GM18858 (cell line): Measurements from ENCODE around the gene CARD6.
"Not testable (repeated sequence)": the region's sequence is repeated elsewhere in the genome, so short reads cannot be mapped to it uniquely, and the experiment has no call there.

Experiments used
- ATAC-seq: cut with Tn5 transposase; IDR thresholded peaks from one replicate; pipeline ENCODE4 v1.9.1; 2021; ENCODE audit not compliant: unreplicated experiment

The CARD6 gene

GRCh38 chr5:40841068-40841805 is at the start of gene CARD6:
Gene CARD6, plus strand, starts transcription at chr5:40841367. Its CDS starts 16 bp downstream, at chr5:40841383.
- peak; percentile 37 for ATAC-seq

DNA sequence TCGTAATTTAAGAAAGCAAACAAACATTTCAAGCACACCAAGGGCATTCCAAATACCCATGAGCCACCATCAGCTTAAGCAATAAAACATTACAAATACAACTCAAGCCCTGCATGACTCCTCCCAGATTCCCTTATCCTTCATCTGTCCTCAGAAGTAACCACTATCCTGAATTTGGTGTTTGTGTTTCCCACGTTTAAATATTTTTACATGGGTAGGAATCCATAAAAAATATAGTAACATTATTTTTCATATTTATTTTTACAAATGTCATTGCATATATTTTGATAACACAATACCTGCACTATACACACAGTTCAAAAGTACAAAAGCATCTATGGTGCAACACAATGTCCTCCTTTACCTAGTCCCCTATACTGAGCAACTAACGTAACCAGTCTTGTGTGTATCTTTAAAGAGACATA is 49.4 kb upstream of the CARD6 start:
- ATAC-seq, result no peak

DNA sequence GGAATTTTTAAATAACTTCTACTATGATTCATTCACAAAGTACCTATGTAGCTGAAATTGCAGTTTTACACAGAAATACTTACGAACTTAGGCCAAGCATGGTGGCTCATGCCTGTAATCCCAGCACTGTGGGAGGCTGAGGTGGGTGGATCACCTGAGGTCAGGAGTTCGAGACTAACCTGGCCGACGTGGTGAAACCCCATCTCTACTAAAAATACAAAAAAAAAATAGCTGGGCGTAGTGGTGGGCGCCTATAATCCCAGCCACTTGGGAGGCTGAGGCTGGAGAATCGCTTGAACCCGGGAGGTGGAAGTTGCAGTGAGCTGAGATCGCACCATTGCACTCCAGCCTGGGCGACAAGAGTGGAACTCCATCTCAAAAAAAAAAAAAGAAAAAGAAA is 48.5 kb upstream of the CARD6 start:
- ATAC-seq, result not testable (repeated sequence)

DNA sequence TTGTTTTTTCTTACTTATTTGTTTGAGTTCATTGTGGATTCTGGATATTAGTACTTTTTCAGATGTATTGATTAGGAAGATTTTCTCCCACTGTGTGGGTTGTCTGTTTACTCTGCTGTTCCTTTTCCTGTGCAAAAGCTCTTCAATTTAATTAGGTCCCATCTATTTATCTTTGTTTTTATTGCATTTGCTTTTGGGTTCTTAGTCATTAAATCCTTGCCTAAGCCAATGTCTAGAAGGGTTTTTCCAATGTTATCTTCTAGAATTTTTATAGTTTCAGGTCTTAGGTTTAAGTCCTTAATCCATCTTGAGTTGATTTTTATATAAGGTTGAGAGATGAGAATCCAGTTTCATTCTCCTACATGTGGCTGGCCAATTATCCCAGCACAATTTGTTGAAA is 46.8 kb upstream of the CARD6 start:
- not testable (repeated sequence) for ATAC-seq

- not testable (repeated sequence) for ATAC-seq
Observed at GRCh38 chr5:40794877-40795276, 46.3 kb upstream of the CARD6 start.

GRCh38 chr5:40796487-40796889 is 44.7 kb upstream of the CARD6 start:
- no peak for ATAC-seq

GRCh38 chr5:40797273-40798011 is 43.7 kb upstream of the CARD6 start:
- peak; percentile 27 for ATAC-seq

DNA sequence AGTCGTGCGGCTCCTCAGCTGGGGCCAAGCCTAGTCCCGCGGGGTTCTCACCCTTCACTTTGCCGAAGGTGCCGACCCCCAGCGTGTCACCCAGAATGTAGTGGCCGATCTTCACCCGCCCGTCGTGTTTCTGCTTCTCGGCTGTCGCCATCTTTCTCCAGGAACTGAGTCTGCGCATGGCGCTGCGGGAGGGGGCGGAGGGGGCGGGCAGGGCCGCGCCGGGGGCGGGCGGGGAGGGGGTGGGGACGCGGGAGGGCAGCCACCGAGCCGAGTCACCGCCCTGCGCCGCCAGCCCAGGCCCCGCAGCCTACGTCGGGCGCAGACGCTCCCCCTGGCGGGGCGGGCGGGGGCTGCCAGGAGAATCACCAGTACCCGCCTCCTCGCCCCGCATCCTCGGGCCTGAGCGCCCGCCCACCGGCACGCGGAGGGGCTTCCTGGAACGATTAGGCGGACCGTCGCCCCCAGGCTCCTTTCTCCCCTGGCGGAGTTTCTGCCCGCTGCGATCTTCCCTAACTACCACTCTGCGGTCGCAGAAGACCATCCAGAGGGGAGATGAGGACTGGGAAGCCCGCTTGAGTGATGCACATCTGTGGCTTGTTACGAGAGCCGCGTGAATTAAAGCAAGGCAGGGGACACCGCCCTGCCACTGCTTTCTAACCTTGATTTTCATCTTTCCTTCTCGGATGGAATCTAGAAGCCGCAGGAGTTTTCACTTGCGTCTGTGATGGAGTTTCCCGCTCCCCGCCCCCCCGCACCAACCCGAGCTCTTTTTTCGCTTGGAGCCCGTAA is 43.0 kb upstream of the CARD6 start, which contains the start of gene PRKAA1:
TSS of gene PRKAA1 (minus strand) at position 363 of the 789 bp plus-strand sequence. CDS start at position 178, 185 bp downstream.
- ATAC-seq, result peak; percentile 92

GRCh38 chr5:40798801-40799210 is 42.4 kb upstream of the CARD6 start:
- ATAC-seq, result no peak

DNA sequence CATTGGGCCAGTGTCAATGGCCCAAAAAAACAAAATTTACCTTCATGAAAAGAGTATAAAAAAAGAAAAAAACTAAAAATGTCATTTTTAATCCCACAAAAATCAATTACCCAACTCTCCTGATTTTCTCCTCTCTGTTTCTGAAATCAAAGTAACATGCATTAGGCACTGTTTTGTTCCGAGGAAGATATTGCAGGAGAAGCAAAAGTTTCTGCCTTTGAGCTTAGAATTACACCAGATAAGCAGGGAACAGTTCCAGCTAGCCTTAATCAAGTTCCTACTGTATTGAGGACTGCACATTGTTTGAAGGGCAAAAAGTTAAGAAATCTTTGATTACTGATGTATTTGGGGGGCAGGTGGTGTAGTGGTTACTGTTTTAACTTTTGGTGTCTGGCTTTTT is 41.9 kb upstream of the CARD6 start:
- ATAC-seq, result no peak

GRCh38 chr5:40801771-40802562 is 39.2 kb upstream of the CARD6 start:
- no peak for ATAC-seq

DNA sequence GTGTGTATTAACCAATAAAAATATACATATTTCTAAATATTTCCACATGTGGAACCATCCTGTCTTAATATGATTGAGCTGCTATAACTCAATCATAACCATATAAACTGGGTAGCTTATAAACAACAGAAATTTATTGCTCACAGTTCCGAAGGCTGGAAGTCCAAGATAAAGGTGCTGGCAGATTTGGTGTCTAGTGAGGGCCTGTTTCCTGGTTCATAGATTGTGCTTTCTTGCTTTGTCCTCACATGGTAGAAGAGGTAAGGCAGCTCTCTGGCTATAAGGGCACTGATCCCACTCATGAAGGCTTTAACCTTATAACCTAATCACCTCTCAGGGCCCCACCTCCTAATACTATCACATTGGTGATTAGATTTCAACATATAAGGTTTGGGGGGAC is 29.0 kb upstream of the CARD6 start:
- no peak for ATAC-seq

DNA sequence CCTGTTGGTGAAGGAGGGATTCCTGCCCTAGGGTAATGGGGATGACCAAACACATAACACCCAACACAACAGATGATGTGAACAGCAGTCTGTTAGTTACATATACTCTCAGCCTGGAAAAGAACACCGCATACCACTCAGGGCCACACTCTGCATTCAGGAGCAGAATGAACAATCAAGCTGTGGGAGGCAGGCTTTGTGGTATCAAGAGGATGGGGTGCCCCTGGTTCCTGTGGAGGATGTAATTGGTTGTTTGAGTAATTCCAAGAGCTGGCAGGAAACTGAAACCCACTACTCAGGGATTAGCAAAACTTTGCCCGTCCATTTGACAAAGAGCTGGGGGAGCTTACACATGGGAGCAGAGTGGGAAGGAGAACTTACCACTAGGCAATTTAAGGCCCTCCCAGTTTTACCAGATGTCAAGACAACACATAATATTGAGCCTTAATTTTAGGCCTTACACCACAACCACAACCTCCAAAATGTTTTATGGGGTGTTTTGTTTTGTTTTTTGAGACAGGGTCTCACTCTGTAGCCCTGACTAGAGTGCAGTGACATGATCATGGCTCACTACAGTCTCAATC is 27.4 kb upstream of the CARD6 start:
- no peak for ATAC-seq

- no peak for ATAC-seq
Observed at GRCh38 chr5:40823459-40823858, 17.7 kb upstream of the CARD6 start.

- ATAC-seq, result not testable (repeated sequence)
Observed at GRCh38 chr5:40825461-40826043, 15.6 kb upstream of the CARD6 start.

DNA sequence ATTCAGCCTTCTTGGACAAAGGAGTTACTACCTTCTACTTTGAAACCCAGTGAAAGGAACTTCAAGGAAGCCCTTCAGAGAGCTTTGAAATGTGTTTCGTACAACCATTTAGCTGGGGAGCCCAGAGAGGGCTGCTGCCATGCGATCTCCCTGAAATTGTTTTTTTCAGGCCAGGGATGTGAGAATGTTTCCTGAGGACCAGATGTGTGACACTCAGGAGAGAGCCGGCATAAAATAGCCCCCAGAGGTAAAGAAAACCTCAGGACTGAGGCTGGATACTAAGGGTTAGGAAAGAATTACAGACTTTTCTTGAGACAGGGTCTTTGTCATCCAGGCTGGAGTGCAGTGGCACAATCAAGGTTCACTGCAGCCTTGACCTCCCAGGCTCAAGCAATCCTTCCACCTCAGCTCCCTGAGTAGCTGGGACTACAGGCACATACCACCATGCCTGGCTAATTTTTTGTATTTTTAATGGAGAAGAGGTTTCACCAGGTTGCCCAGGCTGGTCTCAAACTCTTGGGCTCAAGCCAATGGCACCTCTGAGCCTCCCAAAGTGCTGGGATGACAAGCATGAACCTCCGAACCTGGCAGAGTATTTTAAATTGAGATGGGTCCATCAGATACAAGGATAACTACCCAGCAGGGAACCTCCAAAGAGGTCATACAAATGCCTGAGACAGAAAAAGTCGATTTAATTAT is 14.5 kb upstream of the CARD6 start:
- no peak for ATAC-seq

GRCh38 chr5:40827188-40827977 is 13.8 kb upstream of the CARD6 start:
- ATAC-seq, result no peak

GRCh38 chr5:40828021-40828631 is 13.0 kb upstream of the CARD6 start:
- no peak for ATAC-seq
